HPDE6-E6E7 (cell line): Measurements from ENCODE around the gene NEK6.

Experiments
- DNase-seq: peaks from one replicate; pipeline ENCODE4 v3.0.0; 2011; ENCODE audit warnings: missing footprints; ENCODE audit errors: extremely low spot score

The NEK6 gene

GRCh38 chr9:124296796-124297550 is 39.2 kb downstream of the NEK6 start:
- DNase-seq: no peak

DNA sequence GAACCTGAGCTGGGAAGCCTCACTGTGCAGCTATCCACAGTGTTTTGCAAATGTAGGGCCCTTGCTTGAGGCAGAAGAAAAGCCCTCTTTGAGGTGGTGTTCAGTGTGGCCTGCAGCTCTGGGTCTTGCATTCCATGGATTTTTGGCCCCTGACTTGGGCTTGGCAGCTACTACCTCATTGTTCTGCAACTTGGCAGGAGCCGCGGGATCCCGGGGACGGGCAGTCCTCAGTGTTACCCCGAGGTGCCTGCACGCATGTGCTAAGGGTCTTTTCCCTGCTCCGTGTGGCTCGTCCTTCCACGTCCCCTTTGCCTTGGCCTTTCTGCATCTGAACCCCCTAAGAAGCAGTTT is 39.8 kb downstream of the NEK6 start:
- DNase-seq: peak; percentile 51

GRCh38 chr9:124297915-124298645 is 40.3 kb downstream of the NEK6 start:
- DNase-seq: no peak

- no peak for DNase-seq
Observed at GRCh38 chr9:124298646-124299235, 41.0 kb downstream of the NEK6 start.

DNA sequence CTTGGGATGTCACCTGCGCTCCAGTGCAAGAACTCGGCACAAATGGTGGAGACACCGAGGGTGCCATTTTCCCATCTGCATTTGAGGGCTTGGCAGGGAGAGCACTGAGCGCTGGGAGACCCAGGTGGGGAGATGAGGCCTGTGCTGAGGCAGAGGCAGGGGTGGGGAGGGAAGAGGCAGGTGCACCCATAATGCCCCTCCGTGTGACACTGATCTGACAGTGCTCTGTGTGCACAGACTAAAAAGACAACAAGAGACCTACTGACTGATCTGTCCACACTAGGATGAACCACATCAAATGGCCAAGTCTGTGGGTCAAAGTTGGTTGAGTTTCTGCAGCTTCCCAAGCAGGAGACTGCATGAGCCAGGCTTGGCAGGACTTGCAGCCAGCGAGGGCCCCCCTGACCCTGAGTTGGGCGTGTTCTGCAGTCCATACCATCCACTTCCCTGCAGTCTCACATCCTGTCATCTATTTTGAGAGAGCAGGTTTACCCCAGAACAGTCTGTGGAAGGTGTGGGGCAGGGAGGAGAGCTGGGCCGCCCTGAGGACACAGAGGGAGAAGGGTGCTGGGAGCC is 41.9 kb downstream of the NEK6 start:
- DNase-seq: no peak

DNA sequence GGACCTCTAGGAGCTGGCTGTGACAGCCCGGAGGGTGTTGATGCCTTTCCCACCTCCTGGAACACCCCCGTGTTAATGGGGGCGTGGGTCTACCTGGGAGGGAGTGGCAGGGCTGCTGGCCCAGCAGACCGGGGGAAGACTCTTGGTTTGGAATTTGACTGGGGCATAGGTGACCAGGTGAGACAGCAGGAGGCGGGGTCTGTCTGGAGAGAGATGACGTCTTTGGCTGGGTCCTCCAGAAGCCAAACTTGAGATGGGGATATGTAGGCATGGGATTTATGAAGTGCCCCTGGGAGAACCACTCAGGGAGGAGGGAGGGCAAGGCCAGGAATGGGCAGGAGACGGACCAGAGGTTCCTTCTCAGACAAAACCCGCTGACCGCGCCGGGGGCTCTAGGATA is 42.6 kb downstream of the NEK6 start:
- DNase-seq: no peak

DNA sequence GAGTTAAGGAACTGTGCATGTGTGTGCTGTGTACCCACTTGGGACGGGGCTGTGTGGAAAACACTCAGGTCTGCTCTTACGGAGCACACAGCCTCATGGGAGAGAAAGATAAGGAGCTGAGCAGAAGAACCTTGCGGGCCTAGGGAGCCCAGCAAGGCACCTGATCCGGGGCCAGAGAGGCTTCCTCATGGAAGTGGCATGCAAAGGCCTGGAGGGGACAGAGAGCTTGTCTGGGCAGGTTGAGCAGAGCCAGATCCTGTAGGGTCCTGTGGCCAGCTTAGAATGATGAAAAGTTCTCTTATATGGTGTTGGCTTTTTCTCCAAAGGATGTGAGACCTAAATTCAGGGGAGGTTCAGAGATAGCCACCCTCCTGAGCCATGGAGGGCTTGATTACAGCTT is 45.2 kb downstream of the NEK6 start:
- no peak for DNase-seq

- no peak for DNase-seq
Observed at GRCh38 chr9:124303762-124304161, 46.0 kb downstream of the NEK6 start.

GRCh38 chr9:124304285-124304684 is 46.5 kb downstream of the NEK6 start:
- DNase-seq: no peak

- peak; percentile 73 for DNase-seq
Observed at GRCh38 chr9:124306098-124306735, 48.5 kb downstream of the NEK6 start.

DNA sequence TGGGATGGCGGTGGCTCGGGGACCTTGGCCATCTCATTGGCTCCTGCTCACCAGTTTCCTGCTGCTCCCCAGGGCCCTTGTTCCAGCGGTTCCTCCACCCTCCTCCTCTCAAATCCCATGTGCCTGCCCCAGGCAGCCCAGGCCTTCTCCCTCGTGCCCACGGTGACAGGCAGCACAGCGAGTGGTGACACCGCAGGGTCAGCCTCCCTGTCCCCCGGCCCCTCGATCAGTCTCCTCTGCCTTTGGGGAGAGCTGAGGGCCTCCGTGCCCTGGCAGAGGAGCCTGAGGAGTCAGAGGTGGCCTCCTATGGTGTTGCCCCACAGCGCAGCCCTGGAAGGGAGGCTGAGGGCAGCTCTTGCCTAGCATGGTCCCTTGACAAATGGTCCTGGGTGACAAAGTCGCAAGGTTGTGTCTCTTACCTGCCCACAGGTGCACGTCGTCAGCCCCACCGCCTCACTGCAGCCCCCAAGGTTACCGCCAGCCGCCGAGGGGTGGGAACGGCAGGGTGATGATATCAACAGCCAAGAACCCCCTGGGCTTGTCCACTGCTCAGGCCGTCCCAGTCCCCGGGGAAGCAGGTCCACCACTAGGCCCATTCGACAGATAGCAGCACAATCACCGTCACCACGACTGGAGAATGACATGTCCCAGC is 49.8 kb downstream of the NEK6 start:
- no peak for DNase-seq

DNA sequence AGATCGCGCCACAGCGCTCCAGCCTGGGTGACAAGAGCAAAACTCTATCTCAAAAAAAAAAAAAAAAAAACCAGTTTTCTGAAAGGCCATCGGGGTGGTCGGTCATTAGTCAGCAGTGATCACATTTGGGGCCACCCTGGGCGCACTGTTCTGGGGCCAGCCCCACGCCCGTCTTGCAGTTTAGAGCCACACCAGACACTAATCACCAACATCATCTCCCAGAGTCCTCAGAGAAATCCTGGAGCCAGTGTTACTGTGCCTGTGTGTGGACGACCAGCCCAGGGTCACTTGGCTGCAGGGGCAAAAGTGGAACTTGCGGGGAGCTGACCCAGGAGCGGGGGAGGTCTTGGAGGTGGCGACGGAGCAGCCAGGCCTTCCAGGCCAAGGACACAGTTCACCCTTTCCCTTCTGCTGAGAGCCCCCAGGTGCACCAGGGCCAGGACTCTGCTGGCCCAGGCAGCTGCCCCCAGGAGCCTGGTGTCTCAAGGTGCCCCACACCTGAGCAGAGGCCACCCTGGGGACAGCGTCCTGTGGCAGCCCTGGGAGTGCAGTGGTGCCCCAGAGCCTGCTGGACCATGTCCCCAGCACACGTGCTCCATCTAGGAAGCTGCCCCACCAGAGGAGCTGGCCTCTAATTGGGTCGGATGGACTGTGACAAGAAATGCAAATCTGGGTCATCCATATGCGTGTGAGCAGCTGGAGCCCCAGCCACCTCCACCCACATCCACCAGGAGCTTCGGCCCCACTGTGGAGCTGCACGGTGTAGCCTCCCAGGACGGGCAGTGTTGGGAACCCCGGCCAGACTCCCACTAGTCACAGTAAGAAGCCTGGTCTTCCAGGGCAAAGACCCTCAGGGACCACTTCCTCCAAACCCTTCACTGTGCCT is 51.1 kb downstream of the NEK6 start:
- no peak for DNase-seq

GRCh38 chr9:124309667-124310084 is 51.9 kb downstream of the NEK6 start:
- peak; percentile 80 for DNase-seq

DNA sequence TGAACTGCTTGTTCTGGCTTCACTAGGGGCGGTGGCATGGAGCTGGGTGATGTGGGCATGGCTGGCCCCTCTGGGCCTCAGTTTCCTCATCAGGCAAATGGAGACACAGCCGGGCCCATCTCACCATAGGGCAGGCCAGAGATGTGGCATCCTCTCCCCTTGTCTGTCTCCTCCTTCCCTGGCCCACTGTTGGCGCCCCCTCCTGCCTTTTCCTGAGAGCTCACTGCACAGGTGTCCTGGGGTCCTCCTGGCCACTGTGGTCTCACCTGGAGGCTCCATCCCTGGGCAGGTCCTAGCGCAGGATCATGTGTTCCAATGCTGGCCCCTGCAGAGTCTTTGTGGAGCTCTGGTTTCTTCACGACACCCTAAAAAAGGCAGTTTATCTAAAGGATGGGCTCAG is 53.5 kb downstream of the NEK6 start:
- no peak for DNase-seq

DNA sequence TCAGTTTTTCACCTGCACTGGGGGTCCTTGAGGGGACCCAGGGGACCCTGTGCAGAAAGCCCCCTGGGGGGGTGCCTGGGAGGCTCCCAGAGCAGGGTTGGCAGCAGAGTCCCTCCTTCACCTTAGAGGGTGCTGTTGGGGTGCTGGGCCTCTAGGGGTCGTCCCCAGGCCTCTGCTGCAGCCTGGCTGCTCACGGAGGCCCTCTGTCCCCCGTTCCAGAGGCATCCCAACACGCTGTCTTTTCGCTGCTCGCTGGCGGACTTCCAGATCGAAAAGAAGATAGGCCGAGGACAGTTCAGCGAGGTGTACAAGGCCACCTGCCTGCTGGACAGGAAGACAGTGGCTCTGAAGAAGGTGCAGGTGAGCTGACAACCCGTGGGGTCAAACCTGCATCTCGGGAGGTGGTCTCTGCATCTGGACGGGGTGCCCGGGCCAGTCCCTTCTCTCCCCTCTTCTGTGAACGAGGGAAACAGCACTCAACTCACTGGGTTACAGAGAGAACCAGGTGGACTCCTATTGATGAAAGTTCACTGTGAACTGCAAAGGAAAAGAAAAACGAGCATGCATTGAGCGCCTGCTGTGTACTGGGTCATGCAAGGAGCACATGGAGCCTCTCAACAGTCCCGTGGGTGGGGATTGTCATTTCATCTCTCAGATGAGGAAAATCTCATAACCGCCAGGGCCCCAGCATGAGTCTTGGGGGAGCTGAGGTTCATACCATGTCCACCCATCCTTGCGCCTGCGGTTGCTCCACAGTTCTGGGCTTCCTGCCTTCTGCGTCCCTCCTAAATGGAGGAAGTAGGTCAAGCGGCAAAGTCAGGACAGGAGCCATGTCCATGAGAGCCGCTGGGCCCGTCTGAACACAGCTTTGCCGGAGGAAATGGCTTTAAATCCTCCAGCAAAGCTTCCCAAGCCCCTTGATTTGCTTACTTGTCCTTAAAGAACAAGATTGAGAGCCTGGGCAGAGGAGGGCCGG is 54.8 kb downstream of the NEK6 start:
- no peak for DNase-seq

GRCh38 chr9:124313940-124314339 is 56.2 kb downstream of the NEK6 start:
- no peak for DNase-seq

GRCh38 chr9:124315882-124316281 is 58.1 kb downstream of the NEK6 start:
- DNase-seq: no peak

DNA sequence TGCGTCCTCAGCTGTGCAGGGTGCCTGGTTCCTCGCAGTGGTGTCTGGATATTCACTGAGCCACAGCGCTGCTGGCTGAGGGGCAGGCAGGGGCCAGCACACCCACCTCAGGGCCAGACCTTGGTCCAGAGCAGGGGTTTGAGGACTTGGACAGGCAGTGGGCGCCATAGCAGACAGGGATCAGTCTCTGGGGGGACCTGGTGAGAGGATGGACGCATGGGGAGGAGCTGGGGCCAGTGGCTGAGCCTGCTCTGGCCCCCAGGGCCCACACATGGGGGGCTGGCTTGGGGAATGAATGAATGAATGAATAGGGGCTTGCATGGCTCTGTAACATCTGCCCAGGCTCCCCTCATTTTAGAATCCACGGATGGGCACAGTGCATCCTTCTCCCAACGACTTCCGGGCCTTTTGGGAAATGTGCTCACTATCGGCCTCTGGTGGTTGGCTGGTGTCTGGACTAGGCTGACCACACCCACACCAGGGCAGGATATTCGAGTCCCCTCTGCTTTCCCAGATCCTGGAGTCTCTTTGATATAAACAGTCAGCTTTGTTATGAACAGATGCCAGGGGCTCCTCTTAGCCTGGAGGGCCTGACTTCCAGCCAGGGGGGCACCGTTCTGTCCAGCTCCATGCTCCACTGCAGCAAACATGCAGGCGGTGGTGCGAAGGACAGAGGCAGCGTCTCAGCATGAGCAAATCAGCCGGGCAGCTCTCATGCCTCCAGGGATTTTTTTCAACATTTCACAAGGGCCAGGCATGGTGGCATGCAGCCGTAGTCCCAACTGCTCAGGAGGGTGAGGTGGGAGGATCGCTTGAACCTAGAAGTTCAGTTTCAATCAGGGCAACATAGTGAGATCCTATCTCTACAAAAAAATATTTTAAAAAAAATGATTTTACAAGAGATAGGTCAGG is 62.6 kb downstream of the NEK6 start:
- DNase-seq: peak; percentile 73
